Subcutaneous abdominal adipose tissue (tissue), 5 donors: Measurements from ENCODE around the gene POU6F2.
A peak's percentile ranks its signal among the peaks of the same experiment; 100 is the strongest.

Source experiments
- H3K27ac ChIP-seq: one replicate; pipeline ENCODE4 v1.7.0; 2013; ENCODE audit warnings: low read depth, mild to moderate bottlenecking, inconsistent platforms, low read length, moderate library complexity
- H3K27me3 ChIP-seq, 5 donors: one replicate each; pipeline ENCODE4 v1.7.0; 2013; ENCODE audit warnings: low read length in 5 of 5, inconsistent platforms in 1 of 5; ENCODE audit not compliant: control insufficient read depth in 5 of 5, insufficient read depth in 4 of 5
- H3K36me3 ChIP-seq, 5 donors: one replicate each; pipeline ENCODE4 v1.7.0; 2013; ENCODE audit warnings: low read length in 5 of 5; ENCODE audit not compliant: control insufficient read depth in 5 of 5, insufficient read depth in 5 of 5
- H3K4me1 ChIP-seq, 5 donors: one replicate each; pipeline ENCODE4 v1.7.0; 2013; ENCODE audit warnings: low read length in 5 of 5, mild to moderate bottlenecking in 3 of 5, moderate library complexity in 1 of 5; ENCODE audit not compliant: control insufficient read depth in 5 of 5, insufficient read depth in 5 of 5
- H3K4me3 ChIP-seq, 5 donors: one replicate each; pipeline ENCODE4 v1.7.0; 2013; ENCODE audit warnings: low read length in 5 of 5, low read depth in 1 of 5
- H3K9ac ChIP-seq, 5 donors: one replicate each; pipeline ENCODE4 v1.7.0; 2013; ENCODE audit warnings: low read length in 5 of 5, mild to moderate bottlenecking in 4 of 5, moderate library complexity in 3 of 5
- H3K9me3 ChIP-seq, 5 donors: one replicate each; pipeline ENCODE4 v1.7.0; 2013; ENCODE audit warnings: low read length in 5 of 5; ENCODE audit not compliant: control insufficient read depth in 5 of 5
- donor health status: healthy.
- donor health status: healthy.
- donor health status: healthy.
- donor health status: healthy.
- donor health status: healthy.

The POU6F2 gene

GRCh38 chr7:39464350-39465054 lies 486.8 kb downstream of the POU6F2 start:
- Histone ChIP-seq H3K27ac (no peak overlapping the region), H3K36me3 (no peaks in the 10 kb centered on the region), H3K4me3 (peak overlapping the region in 1 of 5 donors; percentile 30), H3K4me1 (peaks cover 0 to 9% (median 7%) of the 10 kb centered on the region in 5 donors), H3K9ac (peak overlapping the region in 1 of 5 donors; percentile 13), H3K27me3 (no peaks in the 10 kb centered on the region), H3K9me3 (no peaks in the 10 kb centered on the region)

DNA sequence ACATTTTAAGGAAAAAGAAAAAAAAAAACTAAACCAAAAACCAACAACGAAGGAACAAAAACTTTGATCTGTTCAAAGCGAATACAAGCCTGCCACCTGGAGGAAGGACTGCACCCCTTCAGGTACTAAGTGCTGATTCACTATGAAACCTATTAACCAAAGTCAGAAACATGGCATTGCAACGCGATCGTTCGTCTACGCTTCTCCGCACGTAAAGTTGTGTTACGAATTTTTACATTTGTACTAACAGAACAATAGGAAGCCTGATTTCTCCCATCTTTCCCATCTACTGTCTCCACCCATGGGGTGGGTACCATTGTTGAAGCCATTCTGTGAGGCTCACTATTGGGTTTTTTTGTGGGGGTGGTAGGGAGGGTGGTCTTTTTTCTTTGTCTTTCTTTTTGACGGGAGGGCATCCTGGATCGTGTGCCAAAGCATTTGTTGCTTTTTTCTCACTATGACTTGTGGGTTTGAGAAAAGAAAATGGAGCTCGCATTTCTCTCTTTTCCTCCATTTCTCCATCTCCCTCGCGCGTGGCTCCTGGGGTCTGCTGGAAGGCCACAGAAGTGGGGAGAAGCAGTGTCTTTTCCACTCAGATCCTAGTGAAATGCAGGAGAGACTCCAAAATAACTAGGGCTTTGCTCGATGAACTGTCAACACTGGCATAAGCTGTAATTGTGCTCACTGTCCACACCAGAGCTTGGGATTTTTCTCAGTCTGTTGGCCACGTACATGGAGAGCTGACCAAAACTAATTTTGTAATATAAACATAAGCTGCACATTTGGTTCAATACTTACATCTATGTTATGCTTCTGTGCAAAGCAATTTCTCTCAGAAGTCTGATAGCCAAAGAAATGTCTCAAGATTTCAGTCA lies 487.6 kb downstream of the POU6F2 start:
- Histone ChIP-seq H3K36me3 (no peaks in the 10 kb centered on the region), H3K9ac (peak overlapping the region in 1 of 5 donors; percentile 13), H3K27me3 (no peaks in the 10 kb centered on the region), H3K4me1 (peaks cover 0 to 9% (median 7%) of the 10 kb centered on the region in 5 donors), H3K27ac (no peak overlapping the region), H3K4me3 (peak overlapping the region in 1 of 5 donors; percentile 30), H3K9me3 (no peaks in the 10 kb centered on the region)

DNA sequence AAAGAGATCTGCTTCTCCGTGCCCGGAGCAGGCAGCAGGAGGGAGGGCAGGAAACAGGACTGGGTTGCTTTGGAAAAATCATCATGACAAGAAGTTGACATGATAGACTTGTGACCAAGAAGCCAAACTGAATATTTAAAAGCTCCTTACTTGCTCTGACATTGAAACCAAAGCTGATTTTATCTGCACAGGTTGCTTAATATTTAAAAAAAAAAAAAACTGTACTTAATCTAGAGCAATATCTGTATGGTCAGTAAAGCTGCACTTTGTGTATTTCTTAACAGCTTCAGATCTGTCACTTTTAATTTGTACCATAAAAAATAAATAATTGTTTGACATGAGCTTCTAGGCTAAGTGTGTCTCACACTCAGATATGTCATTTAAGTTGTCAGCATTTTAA lies 490.6 kb downstream of the POU6F2 start:
- Histone ChIP-seq H3K27me3 (no peaks in the 10 kb centered on the region), H3K4me3 (no peak overlapping the region), H3K36me3 (no peaks in the 10 kb centered on the region), H3K9me3 (no peaks in the 10 kb centered on the region), H3K4me1 (peaks cover 0 to 9% (median 7%) of the 10 kb centered on the region in 5 donors), H3K27ac (no peak overlapping the region), H3K9ac (no peak overlapping the region)

GRCh38 chr7:39468808-39469374 lies 491.2 kb downstream of the POU6F2 start:
- H3K27me3 ChIP-seq: no peaks in the 10 kb centered on the region
- no peaks in the 10 kb centered on the region for H3K36me3 ChIP-seq
- no peak overlapping the region for H3K4me3 ChIP-seq
- H3K9ac ChIP-seq: no peak overlapping the region
- H3K9me3 ChIP-seq: no peaks in the 10 kb centered on the region
- peaks cover 0 to 9% (median 7%) of the 10 kb centered on the region in 5 donors for H3K4me1 ChIP-seq
- no peak overlapping the region for H3K27ac ChIP-seq

DNA sequence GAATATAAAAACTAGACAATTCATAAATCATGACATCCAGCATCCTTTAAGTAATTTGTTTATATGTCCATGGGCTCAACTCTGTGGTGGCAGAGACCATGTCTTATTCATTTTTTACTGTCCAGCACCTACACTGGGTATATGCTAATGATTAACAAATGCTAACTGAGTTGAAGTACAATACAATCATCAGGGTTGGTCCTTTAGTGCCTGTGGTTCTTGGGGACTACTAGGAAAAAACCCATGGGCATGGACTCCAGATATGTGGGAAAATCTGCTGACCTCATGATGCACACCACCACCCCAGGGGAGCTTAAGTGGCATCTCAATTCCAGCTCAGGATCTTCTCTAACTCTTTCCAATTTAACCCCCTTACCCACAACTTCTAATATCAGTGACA lies 503.2 kb downstream of the POU6F2 start:
- Histone ChIP-seq H3K27me3 (peaks cover 0 to 2% (median 0%) of the 10 kb centered on the region in 5 donors), H3K9ac (no peak overlapping the region), H3K36me3 (no peaks in the 10 kb centered on the region), H3K9me3 (peaks cover 0 to 4% (median 0%) of the 10 kb centered on the region in 5 donors), H3K4me3 (no peak overlapping the region), H3K27ac (no peak overlapping the region), H3K4me1 (no peaks in the 10 kb centered on the region)

DNA sequence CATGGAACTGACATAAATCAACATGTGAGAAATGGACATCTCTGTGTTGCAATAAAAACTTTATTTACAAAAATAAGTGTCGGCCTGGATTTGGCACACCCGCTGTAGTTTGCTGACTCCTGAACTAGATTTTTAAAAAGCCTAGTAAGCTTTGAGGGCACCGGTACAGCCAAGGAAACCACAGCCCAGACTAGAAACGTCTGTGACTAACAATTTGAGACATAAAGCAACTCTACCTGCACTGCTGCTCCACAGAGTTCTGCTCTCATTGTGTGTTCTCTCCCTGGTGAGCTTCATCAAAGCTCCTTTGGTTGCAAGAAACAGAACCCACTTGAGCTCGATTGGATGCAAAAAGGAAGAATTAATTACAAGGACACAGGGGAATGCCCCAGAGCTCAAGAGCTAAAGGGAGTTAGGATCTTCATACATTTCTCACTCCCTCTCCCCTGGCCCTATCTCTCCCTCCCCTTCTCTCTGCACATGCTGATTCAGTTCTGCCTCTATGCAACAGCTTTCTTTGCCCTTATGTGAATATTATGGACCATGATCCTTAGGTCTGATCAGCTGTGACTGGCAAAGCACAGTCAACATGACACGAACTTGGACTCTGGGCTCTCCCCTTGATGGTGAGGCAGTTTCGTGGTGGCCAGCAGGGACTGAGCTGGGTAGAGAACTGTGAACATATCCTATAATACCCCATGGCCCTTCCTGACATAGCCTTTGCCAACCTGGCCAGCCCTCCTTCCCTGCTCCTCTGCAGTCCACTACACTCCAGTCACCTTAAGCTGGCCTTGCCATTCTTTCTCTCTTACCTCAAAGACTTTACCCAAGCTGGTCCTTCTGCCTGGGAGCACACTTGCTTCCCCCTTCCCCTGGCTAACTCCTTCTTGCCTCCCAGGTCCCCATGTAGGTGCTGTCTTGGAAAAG lies 511.0 kb downstream of the POU6F2 start:
- H3K36me3 ChIP-seq: no peaks in the 10 kb centered on the region
- H3K9ac ChIP-seq: no peak overlapping the region
- peaks cover 0 to 7% (median 3%) of the 10 kb centered on the region in 5 donors for H3K27me3 ChIP-seq
- H3K4me3 ChIP-seq: no peak overlapping the region
- H3K4me1 ChIP-seq: no peaks in the 10 kb centered on the region
- no peaks in the 10 kb centered on the region for H3K9me3 ChIP-seq
- H3K27ac ChIP-seq: no peak overlapping the region

DNA sequence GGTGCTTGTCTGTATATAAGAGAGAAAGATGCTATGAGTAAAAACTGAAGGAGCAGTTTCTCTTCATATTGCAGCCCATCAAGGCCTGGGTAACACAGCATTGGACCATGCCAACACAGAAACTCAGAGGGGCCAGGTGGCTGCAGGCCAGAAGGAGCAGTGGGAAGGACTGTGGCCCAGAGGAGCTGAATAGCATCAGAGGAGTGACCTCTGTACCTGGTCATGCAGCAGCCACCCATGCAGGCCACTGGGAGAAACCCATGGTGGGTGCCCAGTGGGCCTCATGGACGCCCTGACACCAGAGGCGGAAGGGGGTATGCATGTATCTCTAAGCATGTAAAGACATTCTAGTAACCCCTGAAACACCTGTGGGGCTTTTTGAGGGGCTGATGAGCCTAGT lies 512.6 kb downstream of the POU6F2 start:
- H3K9me3 ChIP-seq: no peaks in the 10 kb centered on the region
- no peak overlapping the region for H3K4me3 ChIP-seq
- peaks cover 0 to 7% (median 3%) of the 10 kb centered on the region in 5 donors for H3K27me3 ChIP-seq
- H3K36me3 ChIP-seq: no peaks in the 10 kb centered on the region
- no peak overlapping the region for H3K27ac ChIP-seq
- H3K4me1 ChIP-seq: no peaks in the 10 kb centered on the region
- no peak overlapping the region for H3K9ac ChIP-seq

DNA sequence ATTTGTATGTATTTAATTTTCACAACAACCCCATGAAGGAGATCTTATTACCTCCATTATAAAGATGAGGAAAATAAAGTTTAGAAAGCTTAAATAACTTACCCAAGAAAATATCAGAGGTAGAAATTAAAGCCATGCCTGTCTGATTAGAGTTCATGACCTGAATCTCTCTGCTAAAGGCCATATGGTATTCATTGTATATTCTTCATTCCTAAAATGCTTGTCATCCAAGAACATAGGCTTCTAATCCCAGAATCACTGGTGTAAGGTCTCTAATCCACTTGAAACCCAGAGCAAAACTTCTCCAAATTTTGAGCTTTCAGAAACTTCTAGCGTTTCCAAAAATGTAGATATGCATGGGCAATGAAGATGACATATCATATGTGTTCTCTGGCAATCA lies 516.2 kb downstream of the POU6F2 start:
- Histone ChIP-seq H3K4me1 (no peaks in the 10 kb centered on the region), H3K9me3 (no peaks in the 10 kb centered on the region), H3K9ac (no peak overlapping the region), H3K4me3 (no peak overlapping the region), H3K36me3 (no peaks in the 10 kb centered on the region), H3K27me3 (peaks cover 0 to 7% (median 3%) of the 10 kb centered on the region in 5 donors), H3K27ac (no peak overlapping the region)

DNA sequence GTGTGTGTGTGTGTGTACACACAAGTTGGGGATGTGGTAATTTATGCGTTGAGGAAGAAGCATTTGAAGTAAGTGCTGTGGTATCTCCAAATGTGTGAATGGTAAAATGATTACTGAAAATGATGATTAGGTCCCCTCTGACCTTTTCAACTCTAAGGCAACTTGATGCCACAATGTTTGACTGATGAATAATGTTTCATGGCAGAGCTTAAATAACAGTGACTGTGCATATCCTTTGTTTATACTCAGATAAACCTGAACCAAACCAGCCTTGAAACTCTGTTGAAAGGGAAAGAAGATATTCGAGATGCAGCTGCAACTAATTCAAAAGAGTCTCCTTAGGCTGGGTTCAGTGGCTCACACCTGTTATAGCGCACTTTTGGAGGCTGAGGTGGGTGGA lies 523.6 kb downstream of the POU6F2 start:
- H3K9me3 ChIP-seq: no peaks in the 10 kb centered on the region
- H3K9ac ChIP-seq: no peak overlapping the region
- H3K36me3 ChIP-seq: no peaks in the 10 kb centered on the region
- H3K27ac ChIP-seq: no peak overlapping the region
- no peaks in the 10 kb centered on the region for H3K27me3 ChIP-seq
- no peak overlapping the region for H3K4me3 ChIP-seq
- H3K4me1 ChIP-seq: no peaks in the 10 kb centered on the region
